Skeletal muscle cell (primary cell): Measurements from ENCODE around the gene MLLT11.
"Not testable (repeated sequence)": the region's sequence is repeated elsewhere in the genome, so short reads cannot be mapped to it uniquely, and the experiment has no call there.

Source experiments
- DNase-seq: peaks from one replicate; pipeline ENCODE4 v3.0.0-alpha.2; 2010; ENCODE audit warnings: low read depth
- H3K4me3 ChIP-seq: 2 replicates; pipeline ENCODE4 v1.5.1; 2011; ENCODE audit warnings: low read depth, mild to moderate bottlenecking, control low read depth, low read length, moderate library complexity

The MLLT11 gene

DNA sequence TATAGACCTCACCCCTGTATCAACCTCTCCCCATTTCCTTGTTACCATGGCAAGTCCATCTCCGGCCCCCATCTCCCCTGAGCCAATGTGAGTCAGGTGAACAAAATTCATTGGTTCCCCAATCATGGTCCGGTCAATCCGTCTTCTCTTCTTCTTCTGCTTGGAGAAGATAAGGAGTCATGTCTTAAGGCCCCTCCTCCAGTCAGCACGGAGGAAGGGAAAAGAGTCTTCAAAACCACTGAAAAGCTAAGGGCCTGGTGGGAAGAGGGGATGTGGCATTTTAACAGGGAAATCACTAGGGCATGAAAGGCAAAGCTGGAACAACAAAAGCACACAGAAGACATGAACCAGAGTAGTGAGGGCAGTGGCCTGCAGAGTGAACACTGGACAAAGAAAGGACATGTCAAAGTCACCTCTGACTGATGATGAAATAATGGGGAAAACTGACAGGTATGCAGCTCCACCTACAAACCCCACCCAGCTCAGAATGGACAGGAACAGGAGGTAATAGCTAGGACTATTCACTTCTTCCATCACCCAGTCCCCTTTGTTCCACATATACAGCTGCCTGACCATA, 5.1 kb upstream of the MLLT11 start:
- no peak overlapping the region for H3K4me3 ChIP-seq
- no peak for DNase-seq

DNA sequence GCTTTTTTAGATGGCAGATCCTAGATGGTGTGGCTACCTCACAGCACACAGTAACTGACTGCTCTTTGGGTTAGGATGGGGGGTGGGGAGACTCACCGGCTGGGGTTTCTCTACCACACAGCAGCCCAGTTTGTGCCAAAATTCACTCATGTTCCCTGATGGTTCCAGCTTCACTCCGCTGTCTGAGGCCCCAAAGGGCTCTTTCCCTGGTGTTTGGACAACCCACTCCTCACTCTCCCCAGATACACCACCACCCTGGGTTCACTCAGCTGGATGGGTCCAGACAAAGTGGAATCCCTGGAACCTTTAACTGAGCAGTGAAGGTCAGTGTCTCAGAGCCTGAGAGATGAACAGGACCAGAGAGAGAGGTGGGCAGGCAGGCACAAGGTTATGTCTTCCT, 4.6 kb upstream of the MLLT11 start:
- DNase-seq = no peak
- H3K4me3 ChIP-seq = no peak overlapping the region

DNA sequence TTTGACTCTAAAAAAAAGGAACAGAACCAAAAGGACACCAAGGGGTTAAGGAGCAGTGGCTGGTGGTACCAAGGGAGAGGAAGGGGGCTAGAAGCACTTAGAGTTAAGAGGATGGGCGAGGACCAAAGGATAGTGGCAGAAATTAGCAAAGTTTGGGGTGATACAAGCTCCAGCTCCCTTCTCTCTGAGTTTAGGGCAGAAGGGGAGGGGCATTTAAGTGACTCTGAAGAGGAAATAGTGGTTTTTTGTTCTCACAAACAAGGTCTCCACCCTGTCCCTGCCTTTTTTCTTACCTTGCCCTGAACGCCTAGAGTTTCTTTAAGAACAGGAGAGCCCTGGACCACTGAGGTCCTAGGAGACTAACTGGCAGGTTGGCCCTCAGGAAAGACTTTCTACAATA, 4.0 kb upstream of the MLLT11 start:
- no peak for DNase-seq
- no peak overlapping the region for H3K4me3 ChIP-seq

DNA sequence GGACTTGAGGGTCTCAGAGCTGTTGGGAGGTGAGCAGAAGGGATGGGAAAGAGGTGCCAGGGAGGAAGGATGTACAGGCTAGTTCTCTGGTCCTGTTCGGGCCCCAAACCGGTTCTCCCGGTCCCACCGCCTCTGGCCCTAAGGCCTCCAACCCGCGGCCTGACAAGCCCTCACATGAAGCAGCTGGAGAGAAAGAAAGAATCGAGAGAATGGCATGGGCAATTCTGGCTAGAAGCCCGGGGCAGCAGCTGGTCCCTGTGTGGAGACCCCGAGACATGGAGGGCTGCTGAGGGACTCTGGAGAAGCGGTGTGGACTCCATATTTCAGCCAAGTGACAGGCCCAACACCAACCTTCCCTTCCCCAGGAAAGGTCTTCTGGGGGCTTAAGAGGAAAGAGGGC, 1.5 kb upstream of the MLLT11 start:
- peak overlapping the region; percentile 77 for H3K4me3 ChIP-seq
- no peak for DNase-seq

GRCh38 chr1:151059109-151060006, 839 bp upstream of the MLLT11 start, which contains the start of gene CDC42SE1:
Gene CDC42SE1 (minus strand): TSS chr1:151059622. CDS start chr1:151055730, 3,892 bp downstream.
- DNase-seq = no peak
- H3K4me3 ChIP-seq = peak within 1 kb of the TSS; percentile 77

GRCh38 chr1:151060657-151061421, 642 bp downstream of the MLLT11 start:
- no peak for DNase-seq
- H3K4me3 ChIP-seq = peak overlapping the region; percentile 77

- DNase-seq = no peak
- H3K4me3 ChIP-seq = peak overlapping the region; percentile 77
Observed at GRCh38 chr1:151061704-151062103, 1.5 kb downstream of the MLLT11 start.

DNA sequence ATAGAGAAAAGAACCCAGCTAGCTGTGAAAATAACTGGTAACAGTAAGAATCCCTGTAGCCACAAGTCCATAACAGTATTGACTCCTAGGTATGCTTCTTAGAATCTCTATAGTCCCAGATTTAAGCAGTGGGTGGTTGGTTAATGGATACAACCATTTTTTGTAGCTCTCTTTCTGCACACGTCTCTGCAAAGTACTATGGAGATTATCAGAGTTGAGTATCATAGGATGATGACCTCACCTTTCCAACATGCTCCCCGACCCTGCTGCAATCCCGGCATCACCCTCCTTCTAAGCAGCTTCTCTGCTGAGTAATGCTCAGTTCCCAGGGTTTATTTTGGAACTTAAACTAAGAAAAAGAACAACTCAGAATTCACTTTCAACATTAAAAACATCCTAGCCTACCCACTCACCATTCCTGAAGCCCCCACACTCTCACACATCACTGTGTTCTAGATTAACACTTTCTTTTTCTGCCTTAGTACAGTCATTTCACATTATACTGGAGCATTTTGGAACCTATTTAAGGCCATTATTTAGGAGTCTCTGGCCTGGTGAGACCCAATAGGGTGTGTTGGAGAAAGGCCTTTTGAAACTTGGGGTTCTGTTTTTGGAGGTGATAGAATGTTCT, 2.7 kb downstream of the MLLT11 start:
- H3K4me3 ChIP-seq = peak overlapping the region; percentile 8
- no peak for DNase-seq

- DNase-seq = no peak
- H3K4me3 ChIP-seq = no peak overlapping the region
Observed at GRCh38 chr1:151065089-151065645, 5.0 kb downstream of the MLLT11 start.

DNA sequence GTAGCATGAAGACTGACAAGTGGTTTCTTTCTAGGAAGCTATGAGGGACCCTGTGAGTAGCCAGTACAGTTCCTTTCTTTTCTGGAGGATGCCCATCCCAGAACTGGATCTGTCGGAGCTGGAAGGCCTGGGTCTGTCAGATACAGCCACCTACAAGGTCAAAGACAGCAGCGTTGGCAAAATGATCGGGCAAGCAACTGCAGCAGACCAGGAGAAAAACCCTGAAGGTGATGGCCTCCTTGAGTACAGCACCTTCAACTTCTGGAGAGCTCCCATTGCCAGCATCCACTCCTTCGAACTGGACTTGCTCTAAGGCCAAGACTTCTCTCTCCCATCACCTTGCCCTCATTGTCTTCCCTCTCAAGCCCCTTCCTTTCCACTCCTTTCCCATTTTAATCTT, 7.0 kb downstream of the MLLT11 start:
- DNase-seq = no peak
- no peak overlapping the region for H3K4me3 ChIP-seq

DNA sequence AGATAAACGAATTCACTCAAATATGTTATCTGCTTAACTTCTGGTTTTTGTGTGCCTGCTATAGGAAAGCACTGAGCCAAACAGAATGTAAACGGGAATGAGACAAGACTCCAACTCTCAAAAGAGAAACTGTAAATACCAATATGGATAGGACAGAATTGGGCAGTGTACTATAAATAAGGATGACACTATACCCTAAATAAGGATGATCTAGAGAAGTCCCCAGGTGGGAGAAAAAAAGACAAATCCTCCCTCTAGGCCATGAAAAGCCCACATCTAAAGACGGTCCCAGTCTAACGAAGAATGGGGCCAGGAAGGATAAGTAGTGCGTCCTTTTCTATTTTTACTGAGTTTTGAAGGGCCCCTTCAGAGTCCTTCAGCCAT, 8.9 kb downstream of the MLLT11 start:
- no peak for DNase-seq
- H3K4me3 ChIP-seq = no peak overlapping the region

GRCh38 chr1:151070474-151071276, 10.5 kb downstream of the MLLT11 start, which contains the start of gene GABPB2:
Gene GABPB2 (plus strand): TSS chr1:151070761. CDS start chr1:151088190, 17,429 bp downstream.
- peak within 1 kb of the TSS; percentile 61 for H3K4me3 ChIP-seq
- peak; percentile 99 for DNase-seq

DNA sequence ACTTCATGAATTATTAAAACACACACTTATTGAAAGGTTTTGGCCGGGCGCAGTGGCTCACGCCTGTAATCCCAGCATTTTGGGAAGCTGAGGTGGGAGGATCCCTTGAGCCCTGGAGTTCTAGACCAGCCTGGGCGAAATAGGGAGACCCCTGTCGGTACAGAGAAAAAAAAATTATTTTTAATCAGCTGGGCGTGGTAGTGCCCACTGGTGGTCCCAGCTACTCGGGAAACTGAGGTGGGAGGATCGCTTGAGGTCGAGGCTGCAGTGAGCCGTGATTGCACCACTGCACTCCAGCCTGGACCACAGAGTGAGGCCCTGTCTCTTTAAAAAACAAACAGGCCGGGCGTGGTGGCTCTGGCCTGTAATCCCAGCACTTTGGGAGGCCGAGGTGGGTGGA, 12.0 kb downstream of the MLLT11 start:
- no peak overlapping the region for H3K4me3 ChIP-seq

GRCh38 chr1:151085953-151086559, 25.9 kb downstream of the MLLT11 start:
- no peak overlapping the region for H3K4me3 ChIP-seq
- no peak for DNase-seq

More for the DNA sequence above, 12.0 kb downstream of the MLLT11 start:
- no peak for DNase-seq

DNA sequence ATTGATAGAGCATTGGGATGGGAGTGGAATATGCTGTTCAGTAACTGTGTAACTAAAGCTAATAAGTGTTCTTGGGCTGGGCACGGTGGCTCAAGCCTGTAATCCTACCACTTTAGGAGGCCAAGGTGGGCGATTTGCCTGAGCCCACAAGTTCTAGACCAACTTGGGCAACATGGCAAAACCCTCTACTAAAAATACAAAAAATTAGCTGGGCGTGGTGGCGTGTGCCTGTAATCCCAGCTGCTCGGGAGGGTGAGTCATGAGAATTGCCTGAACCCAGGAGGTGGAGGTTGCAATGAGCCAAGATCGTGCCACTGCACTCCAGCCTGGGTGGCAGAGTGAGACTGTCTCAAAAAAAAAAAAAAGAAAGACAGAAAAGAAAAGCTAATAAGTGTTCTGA, 37.2 kb downstream of the MLLT11 start:
- H3K4me3 ChIP-seq, DNase-seq: not testable (repeated sequence)

- H3K4me3 ChIP-seq = no peak overlapping the region
Observed at GRCh38 chr1:151098126-151098525, 37.9 kb downstream of the MLLT11 start.

GRCh38 chr1:151104630-151105029, 44.4 kb downstream of the MLLT11 start:
- DNase-seq = no peak
- H3K4me3 ChIP-seq = no peak overlapping the region

More at GRCh38 chr1:151098126-151098525, 37.9 kb downstream of the MLLT11 start:
- no peak for DNase-seq

DNA sequence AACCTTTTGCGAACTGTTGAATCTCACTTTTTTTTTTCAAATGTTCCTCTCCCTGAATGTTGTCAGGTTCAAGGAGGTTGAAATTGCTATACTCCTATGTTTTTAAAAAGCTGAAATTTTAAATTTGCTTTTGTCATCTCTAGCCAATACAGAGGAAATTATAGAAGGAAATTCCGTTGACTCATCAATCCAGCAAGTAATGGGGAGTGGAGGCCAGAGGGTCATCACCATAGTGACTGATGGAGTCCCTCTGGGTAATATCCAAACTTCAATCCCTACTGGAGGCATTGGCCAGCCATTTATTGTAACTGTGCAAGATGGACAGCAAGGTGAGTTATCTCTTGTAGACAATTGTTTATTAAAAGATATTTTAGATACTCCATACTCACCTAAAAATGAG, 46.7 kb downstream of the MLLT11 start:
- H3K4me3 ChIP-seq = no peak overlapping the region
- DNase-seq = no peak
